HL-60 (cell line): ENCODE results near the gene TIAL1.
"Not testable (repeated sequence)": the region's sequence is repeated elsewhere in the genome, so short reads cannot be mapped to it uniquely, and the experiment has no call there.

Source experiments
- POLR2AphosphoS5 ChIP-seq: IDR thresholded peaks from 2 replicates; pipeline ENCODE4 v1.6.1; 2012; ENCODE audit warnings: low read depth
- TF ChIP-seq, protein P1 (sequence below): IDR thresholded peaks from one replicate; pipeline ENCODE4 v1.5.1; 2011; ENCODE audit warnings: low read length, control low read depth, inconsistent platforms; ENCODE audit not compliant: insufficient read depth
- TF ChIP-seq, protein P2 (sequence below): IDR thresholded peaks from 2 replicates; pipeline ENCODE4 v1.6.1; 2012; ENCODE audit warnings: low read depth; ENCODE audit not compliant: insufficient replicate concordance

DNA sequence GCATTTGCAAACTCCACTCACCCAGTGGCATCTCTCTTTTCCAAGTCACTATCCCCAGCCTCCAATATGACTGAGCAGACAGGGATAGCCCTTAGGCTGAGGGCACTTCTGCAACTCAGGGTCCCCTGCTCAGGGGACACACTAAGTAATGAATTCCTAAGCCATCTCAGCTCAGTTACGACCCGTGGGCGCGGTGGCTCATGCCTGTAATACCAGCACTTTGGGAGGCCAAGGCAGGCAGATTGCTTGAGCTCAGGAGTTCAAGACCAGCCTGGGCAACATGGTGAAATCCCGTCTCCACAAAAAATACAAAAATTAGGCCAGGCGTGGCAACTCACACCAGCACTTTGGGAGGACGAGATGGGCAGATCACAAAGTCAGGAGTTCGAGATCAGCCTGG, 64.5 kb downstream of the TIAL1 start:
- TF ChIP-seq, protein P1, sequence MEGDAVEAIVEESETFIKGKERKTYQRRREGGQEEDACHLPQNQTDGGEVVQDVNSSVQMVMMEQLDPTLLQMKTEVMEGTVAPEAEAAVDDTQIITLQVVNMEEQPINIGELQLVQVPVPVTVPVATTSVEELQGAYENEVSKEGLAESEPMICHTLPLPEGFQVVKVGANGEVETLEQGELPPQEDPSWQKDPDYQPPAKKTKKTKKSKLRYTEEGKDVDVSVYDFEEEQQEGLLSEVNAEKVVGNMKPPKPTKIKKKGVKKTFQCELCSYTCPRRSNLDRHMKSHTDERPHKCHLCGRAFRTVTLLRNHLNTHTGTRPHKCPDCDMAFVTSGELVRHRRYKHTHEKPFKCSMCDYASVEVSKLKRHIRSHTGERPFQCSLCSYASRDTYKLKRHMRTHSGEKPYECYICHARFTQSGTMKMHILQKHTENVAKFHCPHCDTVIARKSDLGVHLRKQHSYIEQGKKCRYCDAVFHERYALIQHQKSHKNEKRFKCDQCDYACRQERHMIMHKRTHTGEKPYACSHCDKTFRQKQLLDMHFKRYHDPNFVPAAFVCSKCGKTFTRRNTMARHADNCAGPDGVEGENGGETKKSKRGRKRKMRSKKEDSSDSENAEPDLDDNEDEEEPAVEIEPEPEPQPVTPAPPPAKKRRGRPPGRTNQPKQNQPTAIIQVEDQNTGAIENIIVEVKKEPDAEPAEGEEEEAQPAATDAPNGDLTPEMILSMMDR = not testable (repeated sequence)
- TF ChIP-seq, protein P2, sequence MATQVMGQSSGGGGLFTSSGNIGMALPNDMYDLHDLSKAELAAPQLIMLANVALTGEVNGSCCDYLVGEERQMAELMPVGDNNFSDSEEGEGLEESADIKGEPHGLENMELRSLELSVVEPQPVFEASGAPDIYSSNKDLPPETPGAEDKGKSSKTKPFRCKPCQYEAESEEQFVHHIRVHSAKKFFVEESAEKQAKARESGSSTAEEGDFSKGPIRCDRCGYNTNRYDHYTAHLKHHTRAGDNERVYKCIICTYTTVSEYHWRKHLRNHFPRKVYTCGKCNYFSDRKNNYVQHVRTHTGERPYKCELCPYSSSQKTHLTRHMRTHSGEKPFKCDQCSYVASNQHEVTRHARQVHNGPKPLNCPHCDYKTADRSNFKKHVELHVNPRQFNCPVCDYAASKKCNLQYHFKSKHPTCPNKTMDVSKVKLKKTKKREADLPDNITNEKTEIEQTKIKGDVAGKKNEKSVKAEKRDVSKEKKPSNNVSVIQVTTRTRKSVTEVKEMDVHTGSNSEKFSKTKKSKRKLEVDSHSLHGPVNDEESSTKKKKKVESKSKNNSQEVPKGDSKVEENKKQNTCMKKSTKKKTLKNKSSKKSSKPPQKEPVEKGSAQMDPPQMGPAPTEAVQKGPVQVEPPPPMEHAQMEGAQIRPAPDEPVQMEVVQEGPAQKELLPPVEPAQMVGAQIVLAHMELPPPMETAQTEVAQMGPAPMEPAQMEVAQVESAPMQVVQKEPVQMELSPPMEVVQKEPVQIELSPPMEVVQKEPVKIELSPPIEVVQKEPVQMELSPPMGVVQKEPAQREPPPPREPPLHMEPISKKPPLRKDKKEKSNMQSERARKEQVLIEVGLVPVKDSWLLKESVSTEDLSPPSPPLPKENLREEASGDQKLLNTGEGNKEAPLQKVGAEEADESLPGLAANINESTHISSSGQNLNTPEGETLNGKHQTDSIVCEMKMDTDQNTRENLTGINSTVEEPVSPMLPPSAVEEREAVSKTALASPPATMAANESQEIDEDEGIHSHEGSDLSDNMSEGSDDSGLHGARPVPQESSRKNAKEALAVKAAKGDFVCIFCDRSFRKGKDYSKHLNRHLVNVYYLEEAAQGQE = not testable (repeated sequence)
- TF ChIP-seq POLR2AphosphoS5 = not testable (repeated sequence)
